ENCODE results near the gene ZNF584.
A peak's percentile ranks its signal among the peaks of the same experiment; 100 is the strongest.
"Not testable (repeated sequence)": the region's sequence is repeated elsewhere in the genome, so short reads cannot be mapped to it uniquely, and the experiment has no call there.

ZNF584 gene

GRCh38 chr19:58407658-58408151 lies 744 bp upstream of the ZNF584 start:
- peak in 1 of 2 experiments; percentile 38 for DNase-seq

GRCh38 chr19:58409010-58409790 lies 751 bp downstream of the ZNF584 start:
- DNase-seq, result peak; percentile 18 to 46

GRCh38 chr19:58416604-58417003 lies 8.2 kb downstream of the ZNF584 start:
- DNase-seq, result no peak

GRCh38 chr19:58417071-58417470 lies 8.6 kb downstream of the ZNF584 start:
- DNase-seq, result no peak

GRCh38 chr19:58428617-58429016 lies 20.2 kb downstream of the ZNF584 start:
- DNase-seq, result no peak

GRCh38 chr19:58429745-58430144 lies 21.3 kb downstream of the ZNF584 start:
- no peak for DNase-seq

GRCh38 chr19:58434217-58434616 lies 25.8 kb downstream of the ZNF584 start:
- no peak for DNase-seq

- no peak for DNase-seq
Measured at GRCh38 chr19:58439576-58440554, 31.4 kb downstream of the ZNF584 start, which contains the start of gene ZNF132. Gene ZNF132, minus strand, starts transcription at chr19:58440153. Its CDS starts 332 bp downstream, at chr19:58439821.

GRCh38 chr19:58440556-58440955 lies 32.1 kb downstream of the ZNF584 start:
- no peak for DNase-seq

- not testable (repeated sequence) for DNase-seq
Measured at GRCh38 chr19:58442986-58443385, 34.5 kb downstream of the ZNF584 start.

GRCh38 chr19:58448860-58449259 lies 40.4 kb downstream of the ZNF584 start:
- DNase-seq, result not testable (repeated sequence)

GRCh38 chr19:58449980-58450379 lies 41.5 kb downstream of the ZNF584 start:
- DNase-seq, result not testable (repeated sequence)

- DNase-seq, result peak in 1 of 2 experiments; percentile 67
Measured at GRCh38 chr19:58450856-58451357, 42.5 kb downstream of the ZNF584 start.

GRCh38 chr19:58451358-58452101 lies 43.1 kb downstream of the ZNF584 start, which contains the start of gene ZNF324B:
Gene ZNF324B, plus strand, starts transcription at chr19:58451622. Its CDS starts 2,080 bp downstream, at chr19:58453702.
- peak; percentile 95 to 98 for DNase-seq

GRCh38 chr19:58453743-58454142 lies 45.3 kb downstream of the ZNF584 start:
- no peak for DNase-seq

- no peak for DNase-seq
Measured at GRCh38 chr19:58455306-58455705, 46.9 kb downstream of the ZNF584 start.

- no peak for DNase-seq
Measured at GRCh38 chr19:58456111-58456510, 47.7 kb downstream of the ZNF584 start.

- DNase-seq, result no peak
Measured at GRCh38 chr19:58460039-58460438, 51.6 kb downstream of the ZNF584 start.

GRCh38 chr19:58466089-58466759 lies 57.8 kb downstream of the ZNF584 start:
- no peak for DNase-seq

GRCh38 chr19:58466760-58467589 lies 58.5 kb downstream of the ZNF584 start, which contains the start of gene ZNF324:
Gene ZNF324, plus strand, starts transcription at chr19:58467080. Its CDS starts 2,106 bp downstream, at chr19:58469186.
- DNase-seq, result peak; percentile 88 to 99

Measured in NCI-H526 (cell line).